ENCODE measurements around the gene EEF1G. TPM values are rescaled to one million over a fixed set of nuclear protein-coding genes. Genes with fewer than 3 reads are reported as not detected.
A peak's percentile ranks its signal among the peaks of the same experiment; 100 is the strongest.

EEF1G gene
- total RNA-seq, 2 experiments from 2014 or later = 1,058 to 1,098 TPM

DNA sequence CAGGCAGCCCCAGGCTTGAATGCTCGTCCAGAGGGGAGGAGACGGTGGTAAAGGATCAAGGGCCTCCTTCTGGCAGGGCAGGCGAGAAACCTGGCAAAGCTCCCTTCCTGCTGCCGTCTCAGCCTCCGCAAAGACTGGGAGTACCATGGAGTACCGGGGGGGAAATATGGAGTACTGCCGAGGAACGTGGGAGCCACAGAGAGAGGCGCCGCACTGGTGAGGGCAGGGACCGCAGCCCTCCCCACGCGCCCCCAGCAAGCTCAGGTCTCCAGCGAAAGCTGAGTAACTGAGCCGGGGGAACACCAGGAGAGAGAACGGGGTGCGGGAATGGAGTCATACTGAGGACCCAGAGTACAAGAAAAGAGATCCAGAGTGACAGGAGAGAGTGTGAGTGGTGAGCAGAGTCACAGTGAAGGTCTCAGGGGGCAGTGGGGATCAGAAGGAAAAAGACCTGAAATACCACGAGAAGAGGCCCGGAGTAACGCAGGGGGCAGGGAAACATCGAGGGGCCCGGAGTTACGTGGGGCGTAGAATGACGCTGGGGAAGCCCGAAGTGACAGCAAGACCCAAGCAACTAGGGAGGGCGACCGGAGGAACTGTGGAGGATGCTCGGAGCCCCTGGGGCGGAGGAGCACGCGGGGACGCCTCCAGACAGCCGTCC is 38.1 kb upstream of the EEF1G start:
- no peaks in the 10 kb centered on the region for H3K27me3 Mint-ChIP-seq (ENCODE audit: low read depth)
- peaks cover 41% of the 10 kb centered on the region for H3K36me3 Mint-ChIP-seq (ENCODE audit: low read depth)
- POLR2A ChIA-PET = interaction anchor here (0.7 to 3.8 kb wide), 15 partner anchors 10 to 644 kb away, joined by 3 to 29 read pairs (median 6); partner anchors contain the start of genes B3GAT3, C11orf98, CSKMT and FTH1
- peak; percentile 12 for ATAC-seq
- no peaks in the 10 kb centered on the region for H3K9me3 Mint-ChIP-seq (ENCODE audit: insufficient read depth)
- CTCF ChIA-PET = interaction anchor here (0.8 to 4.4 kb wide), 17 partner anchors 10 to 187 kb away, joined by 3 to 24 read pairs (median 6); partner anchors contain the start of genes B3GAT3, C11orf98, CSKMT and LBHD1
- H3K4me3 Mint-ChIP-seq = peak overlapping the region; percentile 88
- peaks cover 60% of the 10 kb centered on the region for H3K4me1 Mint-ChIP-seq (ENCODE audit: low read depth)
- peak; percentile 65 for DNase-seq
- peak overlapping the region; percentile 96 for H3K27ac Mint-ChIP-seq

GRCh38 chr11:62610814-62611704 is 37.4 kb upstream of the EEF1G start:
- POLR2A ChIA-PET = interaction anchor here (0.6 to 3.8 kb wide), 18 partner anchors 10 to 1634 kb away, joined by 3 to 29 read pairs (median 6); partner anchors contain the start of genes B3GAT3, C11orf98, CSKMT and FTH1
- Mint-ChIP-seq H3K4me1 (ENCODE audit: low read depth) (peaks cover 55% of the 10 kb centered on the region), H3K4me3 (peak overlapping the region; percentile 88), H3K27ac (peak overlapping the region; percentile 96), H3K9me3 (ENCODE audit: insufficient read depth) (no peaks in the 10 kb centered on the region), H3K36me3 (ENCODE audit: low read depth) (peaks cover 41% of the 10 kb centered on the region), H3K27me3 (ENCODE audit: low read depth) (no peaks in the 10 kb centered on the region)
- DNase-seq = no peak
- no peak for ATAC-seq
- CTCF ChIA-PET = interaction anchor here (0.8 to 4.4 kb wide), 15 partner anchors 10 to 186 kb away, joined by 3 to 24 read pairs (median 6); partner anchors contain the start of genes B3GAT3, C11orf98, CSKMT and LBHD1

- ATAC-seq (no peak), DNase-seq (no peak)
- POLR2A ChIA-PET = interaction anchor here (0.7 to 3.8 kb wide), 9 partner anchors 9 to 245 kb away, joined by 3 to 29 read pairs (median 9); partner anchors contain the start of genes B3GAT3, C11orf98, CSKMT and HNRNPUL2
- Mint-ChIP-seq H3K4me3 (peak overlapping the region; percentile 88), H3K27ac (peak overlapping the region; percentile 81), H3K36me3 (ENCODE audit: low read depth) (peaks cover 47% of the 10 kb centered on the region), H3K4me1 (ENCODE audit: low read depth) (peaks cover 55% of the 10 kb centered on the region), H3K27me3 (ENCODE audit: low read depth) (no peaks in the 10 kb centered on the region), H3K9me3 (ENCODE audit: insufficient read depth) (no peaks in the 10 kb centered on the region)
- CTCF ChIA-PET = interaction anchor here (1.5 to 4.4 kb wide), 5 partner anchors 12 to 186 kb away, joined by 3 to 24 read pairs (median 7); partner anchors contain the start of genes B3GAT3 and TUT1
Observed at GRCh38 chr11:62610403-62610802, 36.7 kb upstream of the EEF1G start.

- ATAC-seq = no peak
- Mint-ChIP-seq H3K9me3 (ENCODE audit: insufficient read depth) (no peaks in the 10 kb centered on the region), H3K4me3 (no peak overlapping the region), H3K4me1 (ENCODE audit: low read depth) (peaks cover 53% of the 10 kb centered on the region), H3K27me3 (ENCODE audit: low read depth) (no peaks in the 10 kb centered on the region), H3K27ac (peak overlapping the region; percentile 24), H3K36me3 (ENCODE audit: low read depth) (peaks cover 57% of the 10 kb centered on the region)
- no peak for DNase-seq
- ChIA-PET POLR2A (interaction anchor here (1.2 to 2.4 kb wide), 3 partner anchors 12 to 56 kb away, joined by 5 to 11 read pairs (median 5); partner anchors contain the start of genes C11orf98, CSKMT and TUT1), CTCF (interaction anchor here (1.7 kb wide), 1 partner anchor 17 kb away, joined by 7 read pairs; the partner anchor contains the start of gene TUT1)
Observed at GRCh38 chr11:62608776-62609175, 35.1 kb upstream of the EEF1G start.

GRCh38 chr11:62607714-62608113 is 34.0 kb upstream of the EEF1G start:
- H3K4me3 Mint-ChIP-seq = no peak overlapping the region
- H3K9me3 Mint-ChIP-seq (ENCODE audit: insufficient read depth) = no peaks in the 10 kb centered on the region
- H3K36me3 Mint-ChIP-seq (ENCODE audit: low read depth) = peaks cover 67% of the 10 kb centered on the region
- no peak for DNase-seq
- H3K27ac Mint-ChIP-seq = no peak overlapping the region
- peaks cover 57% of the 10 kb centered on the region for H3K4me1 Mint-ChIP-seq (ENCODE audit: low read depth)
- ATAC-seq = no peak
- no peaks in the 10 kb centered on the region for H3K27me3 Mint-ChIP-seq (ENCODE audit: low read depth)
- CTCF ChIA-PET = interaction anchor here (0.9 kb wide), 1 partner anchor 183 kb away, joined by 4 read pairs; no protein-coding TSS in a partner anchor
- POLR2A ChIA-PET = interaction anchor here (0.5 to 2.4 kb wide), 6 partner anchors 13 to 209 kb away, joined by 3 to 11 read pairs (median 4); partner anchors contain the start of genes C11orf98, CSKMT, INTS5 and TUT1

DNA sequence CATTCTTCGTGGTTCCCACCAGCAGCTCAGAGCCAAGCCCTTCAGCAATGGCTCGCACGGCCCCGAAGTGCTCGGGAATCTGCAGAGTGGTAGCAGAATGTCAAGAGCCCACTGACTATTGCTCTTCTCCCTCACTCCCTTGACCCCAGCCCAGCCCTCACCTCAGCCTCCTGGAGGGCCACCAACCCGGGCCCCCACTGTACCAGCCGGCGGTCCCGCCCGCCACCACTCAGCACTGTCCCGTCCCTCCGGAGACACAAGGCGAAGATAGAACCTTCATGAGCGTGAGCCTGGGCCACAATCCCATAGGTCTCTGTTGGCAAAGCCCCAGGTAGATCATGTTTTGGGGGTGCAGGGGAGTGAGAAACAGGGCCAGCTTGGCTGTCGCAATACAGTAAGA is 32.2 kb upstream of the EEF1G start:
- Mint-ChIP-seq H3K9me3 (ENCODE audit: insufficient read depth) (no peaks in the 10 kb centered on the region), H3K36me3 (ENCODE audit: low read depth) (peaks cover 67% of the 10 kb centered on the region), H3K27me3 (ENCODE audit: low read depth) (no peaks in the 10 kb centered on the region), H3K4me3 (no peak overlapping the region), H3K27ac (no peak overlapping the region), H3K4me1 (ENCODE audit: low read depth) (peaks cover 56% of the 10 kb centered on the region)
- no peak for DNase-seq
- ChIA-PET CTCF (interaction anchor here (1.9 kb wide), 1 partner anchor 14 kb away, joined by 5 read pairs; no protein-coding TSS in a partner anchor), POLR2A (interaction anchor here (1.4 to 4.3 kb wide), 2 partner anchors 14 to 236 kb away, joined by 3 to 23 read pairs; partner anchors contain the start of gene TUT1)
- ATAC-seq = no peak

GRCh38 chr11:62605467-62605866 is 31.8 kb upstream of the EEF1G start:
- H3K27me3 Mint-ChIP-seq (ENCODE audit: low read depth) = no peaks in the 10 kb centered on the region

GRCh38 chr11:62604460-62605120 is 30.9 kb upstream of the EEF1G start:
- Mint-ChIP-seq H3K4me1 (ENCODE audit: low read depth) (peaks cover 48% of the 10 kb centered on the region), H3K27ac (no peak overlapping the region), H3K36me3 (ENCODE audit: low read depth) (peaks cover 69% of the 10 kb centered on the region), H3K9me3 (ENCODE audit: insufficient read depth) (no peaks in the 10 kb centered on the region), H3K4me3 (no peak overlapping the region), H3K27me3 (ENCODE audit: low read depth) (no peaks in the 10 kb centered on the region)
- CTCF ChIA-PET = interaction anchor here (1.5 to 1.9 kb wide), 2 partner anchors 13 to 14 kb away, joined by 4 to 6 read pairs; partner anchors contain the start of gene TUT1
- DNase-seq = no peak
- ATAC-seq = no peak
- POLR2A ChIA-PET = interaction anchor here (1.0 to 4.3 kb wide), 2 partner anchors 13 to 61 kb away, joined by 3 to 23 read pairs; partner anchors contain the start of genes C11orf98, CSKMT and TUT1

More at GRCh38 chr11:62605467-62605866, 31.8 kb upstream of the EEF1G start:
- Mint-ChIP-seq H3K27ac (no peak overlapping the region), H3K4me3 (no peak overlapping the region), H3K4me1 (ENCODE audit: low read depth) (peaks cover 52% of the 10 kb centered on the region), H3K36me3 (ENCODE audit: low read depth) (peaks cover 67% of the 10 kb centered on the region), H3K9me3 (ENCODE audit: insufficient read depth) (no peaks in the 10 kb centered on the region)
- CTCF ChIA-PET = interaction anchor here (1.9 kb wide), 1 partner anchor 13 kb away, joined by 5 read pairs; no protein-coding TSS in a partner anchor
- ATAC-seq (no peak), DNase-seq (no peak)
- POLR2A ChIA-PET = interaction anchor here (0.6 to 4.3 kb wide), 2 partner anchors 14 to 74 kb away, joined by 3 to 23 read pairs; partner anchors contain the start of genes TUT1 and UBXN1

DNA sequence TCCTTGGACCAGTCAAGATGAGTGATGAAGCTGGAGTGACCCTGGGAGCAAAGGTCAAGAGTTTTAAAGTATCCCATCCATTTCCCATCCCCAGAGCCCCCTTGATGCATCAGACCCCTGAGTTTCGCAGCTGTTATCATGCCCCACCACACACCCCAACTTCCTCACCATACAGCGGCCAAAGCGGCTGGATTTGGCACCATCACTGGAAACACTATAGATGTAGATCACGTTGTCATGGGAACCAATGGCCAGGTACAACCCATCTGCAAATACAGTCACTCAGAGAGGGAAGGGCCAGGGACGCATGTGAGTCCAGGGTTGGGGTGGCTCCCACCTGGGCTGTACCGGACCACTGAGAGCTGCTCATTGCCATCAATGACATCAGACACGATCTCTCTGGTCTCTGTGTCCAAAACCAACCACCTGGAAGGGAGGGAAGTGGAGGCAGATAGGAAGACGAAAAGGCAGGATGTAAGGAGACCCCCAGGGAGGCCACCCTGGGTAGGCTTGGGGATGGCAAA is 30.1 kb upstream of the EEF1G start:
- POLR2A ChIA-PET = interaction anchor here (1.0 to 4.3 kb wide), 3 partner anchors 12 to 238 kb away, joined by 3 to 23 read pairs (median 6); partner anchors contain the start of genes C11orf98, CSKMT and TUT1
- H3K4me3 Mint-ChIP-seq = peak overlapping the region; percentile 34
- no peaks in the 10 kb centered on the region for H3K9me3 Mint-ChIP-seq (ENCODE audit: insufficient read depth)
- CTCF ChIA-PET = interaction anchor here (1.0 to 1.9 kb wide), 3 partner anchors 11 to 15 kb away, joined by 3 to 6 read pairs (median 4); partner anchors contain the start of gene TUT1
- H3K27me3 Mint-ChIP-seq (ENCODE audit: low read depth) = no peaks in the 10 kb centered on the region
- DNase-seq (no peak), ATAC-seq (no peak)
- H3K27ac Mint-ChIP-seq = peak overlapping the region; percentile 37
- peaks cover 48% of the 10 kb centered on the region for H3K4me1 Mint-ChIP-seq (ENCODE audit: low read depth)
- H3K36me3 Mint-ChIP-seq (ENCODE audit: low read depth) = peaks cover 69% of the 10 kb centered on the region

DNA sequence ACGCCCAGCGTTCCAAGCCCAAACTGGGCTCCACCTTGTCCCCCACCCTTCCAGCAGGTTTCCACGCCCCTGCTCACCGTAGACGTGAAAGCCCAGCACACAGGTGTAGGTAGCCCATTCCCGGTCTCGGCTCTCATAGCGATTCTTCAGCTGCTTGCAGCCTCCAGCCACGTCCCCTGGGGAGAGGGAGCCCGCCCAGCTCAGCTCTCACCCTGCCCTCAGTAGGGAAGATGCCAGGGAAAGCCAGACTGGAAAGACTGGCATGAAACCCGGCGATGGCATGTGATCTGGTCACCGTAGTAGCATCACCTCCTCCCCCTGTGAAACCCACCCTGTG is 29.3 kb upstream of the EEF1G start:
- DNase-seq = no peak

More for the DNA sequence above, 29.3 kb upstream of the EEF1G start:
- ChIA-PET POLR2A (interaction anchor here (1.8 to 4.4 kb wide), 3 partner anchors 11 to 238 kb away, joined by 6 to 23 read pairs (median 23); partner anchors contain the start of genes C11orf98, CSKMT and TUT1), CTCF (interaction anchor here (1.0 to 1.9 kb wide), 3 partner anchors 10 to 16 kb away, joined by 3 to 6 read pairs (median 4); partner anchors contain the start of gene TUT1)
- ATAC-seq = no peak
- peak overlapping the region; percentile 41 for H3K27ac Mint-ChIP-seq
- peaks cover 72% of the 10 kb centered on the region for H3K36me3 Mint-ChIP-seq (ENCODE audit: low read depth)
- no peaks in the 10 kb centered on the region for H3K27me3 Mint-ChIP-seq (ENCODE audit: low read depth)
- H3K4me1 Mint-ChIP-seq (ENCODE audit: low read depth) = peaks cover 49% of the 10 kb centered on the region
- peak overlapping the region; percentile 34 for H3K4me3 Mint-ChIP-seq
- H3K9me3 Mint-ChIP-seq (ENCODE audit: insufficient read depth) = no peaks in the 10 kb centered on the region
